Measurements from ENCODE around the gene DEFB112.

DEFB112 gene

GRCh38 chr6:50049829-50050228 is at the start of gene DEFB112:
TSS of gene DEFB112 (minus strand) at chr6:50049929. CDS start at chr6:50049869, 60 bp downstream.
- DNase-seq (ENCODE audit: low spot score) = no peak

DNA sequence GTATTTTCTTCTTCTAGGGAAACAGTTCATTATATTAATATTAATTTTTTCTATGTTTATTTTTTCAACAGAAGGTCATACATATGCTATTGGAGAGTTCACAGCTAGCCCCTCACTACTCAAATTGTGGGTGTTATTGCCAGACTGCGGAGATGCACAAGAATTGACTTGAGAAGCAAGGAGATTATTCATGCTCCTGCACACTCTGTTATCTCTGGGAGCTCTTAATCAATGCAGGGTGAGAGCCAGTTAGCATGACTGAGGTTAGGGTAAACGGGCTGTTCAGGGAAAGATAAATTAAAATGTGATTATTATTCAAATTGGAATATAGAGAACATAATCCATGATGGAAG is 48.9 kb upstream of the DEFB112 start:
- DNase-seq (ENCODE audit: low spot score) = no peak

- no peak for DNase-seq (ENCODE audit: low spot score)
These were observed 48.4 kb upstream of the DEFB112 start for GRCh38 chr6:50097966-50098640.

GRCh38 chr6:50096296-50096695 is 46.6 kb upstream of the DEFB112 start:
- DNase-seq (ENCODE audit: low spot score) = no peak

DNA sequence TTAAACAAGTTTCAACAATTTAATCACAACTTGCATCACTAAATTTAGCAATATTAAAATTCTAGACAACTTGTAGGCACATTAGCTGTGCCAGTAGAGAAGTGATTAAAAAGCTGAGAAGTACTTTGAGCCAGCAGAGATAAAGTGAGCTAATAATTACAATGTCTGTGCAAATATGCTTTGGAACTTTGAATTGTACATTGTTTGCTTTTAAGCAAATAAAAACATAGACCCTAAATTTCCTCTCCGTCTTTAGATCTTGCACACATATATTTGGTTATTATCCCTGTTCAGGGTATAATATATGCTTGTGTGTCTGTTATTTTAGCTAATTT is 44.2 kb upstream of the DEFB112 start:
- DNase-seq (ENCODE audit: low spot score) = no peak

DNA sequence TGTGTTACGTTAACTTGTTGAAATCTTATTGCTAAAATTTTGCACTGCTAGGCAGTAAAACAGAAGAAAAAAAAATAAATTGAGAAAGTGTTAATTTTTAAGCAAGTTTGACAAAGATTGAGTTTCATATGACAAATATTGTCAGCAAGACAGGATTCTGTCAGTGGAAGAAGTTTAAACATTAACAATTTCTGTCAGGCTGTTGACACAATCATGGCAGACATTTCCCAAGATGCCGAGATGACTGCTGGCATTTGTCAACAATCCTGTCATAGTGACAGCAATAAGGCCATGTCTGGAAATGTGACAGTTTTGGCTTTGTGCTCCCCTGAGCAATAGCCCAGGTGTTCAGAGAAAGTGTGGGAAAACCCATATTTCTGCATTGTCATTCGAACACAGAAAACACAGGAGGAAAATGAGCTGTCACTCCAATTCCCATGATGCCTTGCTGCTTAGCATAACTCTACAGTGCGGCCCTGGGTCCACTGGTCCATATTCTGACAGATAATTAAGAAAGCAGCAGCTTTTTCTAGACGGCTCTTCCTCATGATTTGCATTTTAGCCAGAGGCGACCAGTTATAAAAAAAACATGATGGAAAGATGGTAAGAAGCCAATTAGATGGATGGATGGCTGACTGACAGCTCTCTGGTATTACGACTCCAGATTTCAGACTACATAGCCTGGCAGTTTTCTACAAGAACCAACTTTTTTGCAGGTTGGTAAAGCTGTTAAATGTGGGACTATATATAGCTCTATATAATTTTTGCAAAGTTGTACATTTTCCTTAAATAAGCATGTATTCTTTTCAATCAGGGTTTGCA is 43.6 kb upstream of the DEFB112 start:
- DNase-seq (ENCODE audit: low spot score) = no peak

DNA sequence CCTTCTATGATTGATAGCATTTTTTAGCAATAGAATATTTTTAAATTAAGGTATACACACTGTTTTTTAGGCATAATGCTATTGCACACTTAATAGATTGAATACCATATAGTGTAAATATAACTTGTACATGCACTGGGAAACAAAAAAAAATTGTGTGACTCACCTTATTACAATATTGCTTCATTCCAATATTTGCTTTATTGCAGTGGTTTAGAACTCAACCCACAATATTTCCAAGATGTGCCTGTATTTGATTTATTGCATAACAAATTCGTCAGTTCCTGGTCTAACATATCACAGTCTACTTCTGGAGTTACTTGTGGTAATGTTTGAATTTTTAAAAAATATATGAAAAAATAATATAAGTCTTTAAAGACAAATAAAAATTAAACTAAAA is 41.9 kb upstream of the DEFB112 start:
- no peak for DNase-seq (ENCODE audit: low spot score)

GRCh38 chr6:50089911-50090310 is 40.2 kb upstream of the DEFB112 start:
- DNase-seq (ENCODE audit: low spot score) = no peak

DNA sequence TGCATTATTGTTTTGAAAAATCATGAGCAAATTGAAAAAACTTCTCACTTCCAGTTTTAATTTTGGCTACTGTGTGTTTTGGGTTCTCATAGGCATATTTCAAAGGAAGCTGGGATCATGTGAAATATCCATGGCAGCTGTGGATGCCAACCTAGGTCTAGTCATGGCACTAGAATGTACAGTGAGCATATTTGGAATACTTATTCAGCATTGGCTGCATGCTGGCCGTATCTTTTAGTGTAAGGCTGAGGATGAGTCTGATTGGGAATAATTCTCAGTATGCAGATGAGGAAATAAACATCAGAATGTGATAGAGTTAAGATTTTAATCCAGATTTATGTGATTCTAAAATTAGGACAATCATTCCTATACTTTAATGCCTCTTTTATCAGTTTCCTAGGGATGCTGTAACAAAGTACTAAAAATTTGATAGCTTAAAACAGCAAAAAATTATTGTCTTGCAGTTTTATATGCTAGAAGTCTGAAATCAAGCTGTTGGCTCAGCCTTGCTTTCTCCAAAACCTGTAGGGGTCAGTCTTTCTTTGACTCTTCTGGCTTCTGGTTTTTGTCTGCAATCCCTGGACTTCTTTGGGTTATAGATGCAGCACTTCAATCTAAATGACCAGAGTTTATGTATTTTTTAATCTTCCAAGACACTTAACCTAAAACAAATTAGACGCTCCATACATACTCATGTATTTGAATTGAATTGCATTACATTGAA is 37.7 kb upstream of the DEFB112 start:
- DNase-seq (ENCODE audit: low spot score) = no peak

DNA sequence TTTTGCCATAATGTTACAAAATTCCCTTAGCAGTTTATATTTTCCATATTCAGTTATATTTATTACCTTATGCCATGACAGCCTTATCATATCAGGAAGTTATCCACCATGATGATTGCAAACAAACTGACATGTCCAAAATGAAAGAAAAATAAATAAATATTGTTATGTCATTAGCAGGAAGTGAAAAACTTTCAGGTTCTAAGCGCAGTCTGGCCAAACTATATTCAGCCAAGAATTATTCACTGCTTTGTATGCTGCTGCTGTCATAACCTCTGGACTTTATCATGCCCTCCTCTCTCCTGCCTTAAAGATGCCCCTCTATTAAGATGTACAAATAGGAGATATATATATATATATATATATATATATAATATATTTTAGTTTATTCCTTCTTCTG is 27.7 kb upstream of the DEFB112 start:
- no peak for DNase-seq (ENCODE audit: low spot score)

GRCh38 chr6:50076431-50076830 is 26.7 kb upstream of the DEFB112 start:
- no peak for DNase-seq (ENCODE audit: low spot score)

- no peak for DNase-seq (ENCODE audit: low spot score)
These were observed 22.2 kb upstream of the DEFB112 start for GRCh38 chr6:50071921-50072320.

GRCh38 chr6:50070101-50070500 is 20.4 kb upstream of the DEFB112 start:
- DNase-seq (ENCODE audit: low spot score) = peak; percentile 23

DNA sequence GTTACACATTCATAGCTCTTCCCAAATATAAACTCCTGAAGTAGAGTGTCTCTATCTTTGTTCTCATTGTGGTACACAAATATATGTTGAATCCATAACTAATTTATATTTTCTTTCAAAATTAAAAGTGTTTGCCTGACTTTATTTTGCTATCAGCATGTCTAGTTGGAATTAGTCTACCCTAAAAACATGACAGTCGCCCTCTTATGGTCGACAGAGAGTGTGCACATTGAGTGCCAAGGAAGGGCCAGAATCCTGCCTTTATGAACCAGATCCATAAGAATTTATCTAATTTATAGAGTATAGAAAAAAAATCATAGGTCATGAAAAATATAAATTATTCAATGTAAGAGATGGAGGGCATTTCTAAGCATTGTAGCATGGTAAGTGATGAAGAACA is 12.3 kb upstream of the DEFB112 start:
- DNase-seq (ENCODE audit: low spot score) = no peak

DNA sequence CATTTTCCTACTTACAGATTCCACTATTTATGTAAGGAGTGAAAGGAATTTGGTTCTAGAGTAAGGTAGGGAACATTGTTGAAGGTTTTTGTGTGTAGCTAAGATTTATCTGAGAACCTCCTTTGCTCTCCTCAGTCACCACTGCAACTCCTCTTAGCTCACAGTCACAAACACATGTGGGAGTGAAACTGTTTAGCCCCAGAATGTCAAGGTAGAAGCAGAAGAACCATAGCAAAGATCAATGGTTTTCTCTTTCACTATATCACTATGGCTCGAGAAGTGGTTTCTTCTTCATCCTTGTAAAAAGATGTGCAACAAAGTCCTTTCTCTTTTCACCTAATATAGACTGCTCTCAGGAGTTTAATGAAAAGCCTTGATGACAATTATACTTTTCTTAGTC is 6.5 kb upstream of the DEFB112 start:
- DNase-seq (ENCODE audit: low spot score) = no peak

DNA sequence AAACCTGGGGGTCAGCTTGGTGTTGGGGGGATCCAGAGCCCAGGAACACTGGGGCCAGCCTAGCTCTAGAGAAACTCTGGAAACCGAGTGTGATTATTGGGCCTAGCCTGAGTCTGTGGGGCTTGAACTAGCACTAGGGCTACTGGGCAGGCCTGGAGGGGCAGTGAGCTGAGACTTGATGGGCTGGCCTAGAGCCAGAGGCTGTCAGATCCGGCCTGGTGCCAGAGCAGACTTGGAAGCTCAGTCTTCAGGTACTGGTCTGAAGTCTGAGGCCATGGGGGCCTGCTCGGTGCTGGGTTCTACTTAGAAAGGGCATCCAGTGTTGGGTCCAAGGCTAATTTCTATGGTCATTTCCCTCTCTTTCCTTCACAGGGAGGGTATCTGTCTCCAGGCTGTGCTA is 2.7 kb downstream of the DEFB112 start:
- DNase-seq (ENCODE audit: low spot score) = no peak

GRCh38 chr6:50030777-50031562 is 18.8 kb downstream of the DEFB112 start:
- DNase-seq (ENCODE audit: low spot score) = no peak

DNA sequence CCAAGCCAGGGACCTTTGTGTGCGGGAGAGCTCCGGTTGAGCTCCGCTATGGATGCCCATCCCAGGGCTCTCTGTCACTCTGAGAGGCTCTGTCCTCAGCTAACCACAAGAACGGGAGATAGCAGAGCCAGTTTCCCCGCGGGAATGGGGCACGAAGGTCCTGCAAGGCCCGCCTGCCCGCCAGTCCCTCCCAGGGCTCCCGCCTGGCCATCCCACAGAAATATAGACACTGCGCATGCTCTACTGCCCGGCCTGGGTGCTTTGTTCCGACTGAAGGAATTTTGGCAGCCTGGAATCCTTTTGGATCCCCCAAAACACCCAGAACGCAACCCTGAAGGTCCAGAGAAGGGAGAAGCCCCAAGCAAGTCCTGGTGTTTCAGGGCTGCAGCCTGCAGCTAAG is 19.4 kb downstream of the DEFB112 start:
- DNase-seq (ENCODE audit: low spot score) = no peak

DNA sequence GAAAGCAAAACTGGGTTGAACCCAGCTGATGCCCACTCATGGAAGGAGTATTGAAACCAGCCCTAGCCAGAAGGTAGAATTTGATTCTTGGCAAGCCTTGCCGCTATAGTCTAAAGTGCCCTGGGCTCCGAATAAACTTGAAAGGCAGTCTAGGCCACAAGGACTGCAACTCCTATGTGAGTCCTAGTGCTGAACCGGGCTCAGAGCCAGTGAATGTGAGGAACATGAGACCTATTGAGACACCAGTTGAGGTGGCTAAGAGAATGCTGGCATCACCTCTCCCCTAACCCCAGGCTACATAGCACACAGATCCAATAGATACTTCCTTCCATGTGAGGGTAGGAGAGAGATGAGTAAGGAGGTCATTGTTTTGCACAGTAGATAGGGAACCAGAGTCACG is 24.5 kb downstream of the DEFB112 start:
- DNase-seq (ENCODE audit: low spot score) = no peak

DNA sequence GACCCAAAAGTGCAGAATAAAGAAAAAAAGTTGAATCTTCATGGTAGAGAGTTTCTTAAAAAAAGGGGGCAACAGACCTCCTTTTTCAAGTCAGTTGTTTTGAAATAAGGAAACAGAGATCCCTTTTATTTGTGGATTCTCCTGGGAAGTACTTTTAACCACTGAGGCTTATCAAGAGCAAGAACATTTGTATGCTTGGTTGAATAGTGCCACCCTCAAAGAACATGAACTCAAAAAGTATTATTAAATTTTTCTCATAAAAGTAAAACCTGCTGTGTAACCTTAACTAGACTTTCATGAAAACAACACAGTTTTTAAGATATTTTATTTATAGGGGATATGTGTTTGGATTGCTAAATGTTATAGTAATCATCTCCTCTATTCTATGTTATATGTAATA is 27.8 kb downstream of the DEFB112 start, which contains the start of gene DEFB110:
Gene DEFB110, minus strand, starts transcription at position 101 of the 400 bp plus-strand sequence. Its CDS starts 59 bp downstream, at position 42.
- no peak for DNase-seq (ENCODE audit: low spot score)

DNA sequence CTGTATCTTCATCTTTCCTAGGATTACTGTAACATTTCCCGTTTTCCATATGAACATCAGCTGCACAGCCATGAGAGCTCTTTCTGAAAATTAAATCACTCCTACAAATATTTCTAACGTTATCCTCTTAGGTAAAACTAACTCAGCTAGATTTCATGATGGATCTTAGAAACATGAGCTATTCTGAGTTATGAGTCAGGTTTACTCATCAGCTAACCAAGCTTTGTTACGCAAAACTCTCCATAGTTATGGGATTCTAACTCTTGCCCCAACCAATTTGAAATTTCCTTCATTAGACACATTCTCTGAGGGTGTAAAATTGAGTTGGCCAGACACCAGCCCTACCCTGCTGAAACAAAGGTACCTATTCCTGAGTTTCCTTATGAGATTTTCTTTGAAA is 41.9 kb downstream of the DEFB112 start:
- DNase-seq (ENCODE audit: low spot score) = no peak

DNA sequence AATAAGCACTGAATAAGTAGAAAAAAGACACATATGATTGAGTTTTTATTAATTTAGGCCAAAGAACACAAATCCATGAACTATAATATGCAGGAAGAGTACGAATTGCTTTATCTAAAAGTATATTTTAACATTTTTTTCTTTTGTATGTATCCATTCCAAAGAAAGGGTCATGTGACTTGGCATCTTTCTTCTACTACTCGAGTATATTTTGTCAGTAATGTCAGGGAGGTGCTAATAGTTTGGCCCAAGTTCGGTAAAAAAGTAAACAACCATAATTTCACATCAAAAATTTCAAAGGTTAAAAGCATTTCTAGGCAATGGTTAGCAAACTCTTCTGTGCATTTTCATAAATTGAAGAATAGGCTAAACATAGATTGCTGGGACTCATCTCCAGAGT is 46.6 kb downstream of the DEFB112 start:
- DNase-seq (ENCODE audit: low spot score) = no peak

Data from Ammon's horn (tissue), 1 donor.